HepG2 (cell line): ENCODE data around the gene CCDC30. TPM values are rescaled to one million over a fixed set of nuclear protein-coding genes. Genes with fewer than 3 reads are reported as not detected.

Experiments used
- CEBPG ChIP-seq: IDR thresholded peaks from 2 replicates; pipeline ENCODE4 v1.6.1; 2016
- GPBP1L1 ChIP-seq: sonication (generic); formaldehyde crosslinking; IDR thresholded peaks from 2 replicates; pipeline ENCODE4 v1.5.0; 2020; ENCODE audit warnings: mild to moderate bottlenecking, missing genetic modification reagents
- HMG20A ChIP-seq: IDR thresholded peaks from 2 replicates; pipeline ENCODE4 v1.6.1; 2016; ENCODE audit warnings: borderline replicate concordance
- HMGXB3 ChIP-seq: sonication (generic); formaldehyde crosslinking; IDR thresholded peaks from 2 replicates; pipeline ENCODE4 v1.4.0; 2020; ENCODE audit warnings: missing genetic modification reagents, borderline replicate concordance
- MLX ChIP-seq: IDR thresholded peaks from 2 replicates; pipeline ENCODE4 v1.6.1; 2016
- MXI1 ChIP-seq: IDR thresholded peaks from 3 replicates; pipeline ENCODE4 v1.6.1; 2012; ENCODE audit warnings: low read depth, low read length, inconsistent platforms, borderline replicate concordance
- PITX1 ChIP-seq: sonication (generic); formaldehyde crosslinking; IDR thresholded peaks from 2 replicates; pipeline ENCODE4 v1.5.1; 2020; ENCODE audit warnings: mild to moderate bottlenecking, missing genetic modification reagents
- RBFOX2 ChIP-seq: fragments of 200-400 bp; formaldehyde crosslinking; IDR thresholded peaks from 2 replicates; pipeline ENCODE4 v1.6.1; 2017; ENCODE audit warnings: low read depth, mild to moderate bottlenecking, low read length
- SUZ12 ChIP-seq: fragments of 150-350 bp; IDR thresholded peaks from 2 replicates; pipeline ENCODE4 v1.6.1; 2014; ENCODE audit warnings: low read depth, low read length
- TBP ChIP-seq: sonication (generic); formaldehyde crosslinking; IDR thresholded peaks from 2 replicates; pipeline ENCODE4 v1.5.0; 2020; ENCODE audit warnings: missing genetic modification reagents
- THYN1 ChIP-seq: sonication (generic); formaldehyde crosslinking; IDR thresholded peaks from 2 replicates; pipeline ENCODE4 v1.8.1; 2023; ENCODE audit warnings: low read depth, mild to moderate bottlenecking, moderate library complexity, missing genetic modification reagents, borderline replicate concordance
- ZFP36 ChIP-seq: fragments of 150-350 bp; IDR thresholded peaks from 2 replicates; pipeline ENCODE4 v1.6.1; 2018; ENCODE audit warnings: borderline replicate concordance, low read length, low read depth; ENCODE audit not compliant: partially characterized antibody
- ZNF142 ChIP-seq: sonication (generic); formaldehyde crosslinking; IDR thresholded peaks from 2 replicates; pipeline ENCODE4 v1.4.0; 2020; ENCODE audit warnings: missing genetic modification reagents
- ZNF253 ChIP-seq: sonication (generic); formaldehyde crosslinking; IDR thresholded peaks from 2 replicates; pipeline ENCODE4 v1.8.0; 2022; ENCODE audit warnings: mild to moderate bottlenecking, missing genetic modification reagents, borderline replicate concordance
- ZNF263 ChIP-seq: sonication (generic); formaldehyde crosslinking; IDR thresholded peaks from 2 replicates; pipeline ENCODE4 v1.4.0; 2020; ENCODE audit warnings: missing genetic modification reagents
- ZNF891 ChIP-seq: sonication (generic); formaldehyde crosslinking; IDR thresholded peaks from 2 replicates; pipeline ENCODE4 v1.5.0; 2020; ENCODE audit warnings: mild to moderate bottlenecking, missing genetic modification reagents
- polyA plus RNA-seq, 8 experiments: library from polyadenylated mRNA; depleted of rRNA in 3 of 8; stranded (reverse) in 7 of 8; unstranded in 1 of 8; fragments of >200 nt; fragmentation: Illumina TruSeq in 4 of 8; extraction: Trizol in 4 of 8; gene quantifications; 2 replicates each; pipeline versions ENCODE4 v1.2.1 to v1.2.3, GENCODE V29; 2011 to 2016; ENCODE audit warnings: low read depth in 4 of 8, missing spikeins in 1 of 8, mixed read lengths in 1 of 8; ENCODE audit not compliant: insufficient read depth in 1 of 8
- total RNA-seq, 5 experiments: library from RNA; depleted of rRNA; stranded (reverse); fragments of >200 nt; fragmentation: Illumina TruSeq; extraction: Trizol; gene quantifications; 2 replicates each; pipeline ENCODE4 v1.2.3, GENCODE V29; 2016; ENCODE audit warnings: low read depth in 1 of 5

Gene CCDC30
- total and polyA plus RNA-seq, 2 of the 13 experiments (the other 11 are each of a cell fraction or from before 2014, with no cell fraction given), result 0.25 to 0.77 TPM

DNA sequence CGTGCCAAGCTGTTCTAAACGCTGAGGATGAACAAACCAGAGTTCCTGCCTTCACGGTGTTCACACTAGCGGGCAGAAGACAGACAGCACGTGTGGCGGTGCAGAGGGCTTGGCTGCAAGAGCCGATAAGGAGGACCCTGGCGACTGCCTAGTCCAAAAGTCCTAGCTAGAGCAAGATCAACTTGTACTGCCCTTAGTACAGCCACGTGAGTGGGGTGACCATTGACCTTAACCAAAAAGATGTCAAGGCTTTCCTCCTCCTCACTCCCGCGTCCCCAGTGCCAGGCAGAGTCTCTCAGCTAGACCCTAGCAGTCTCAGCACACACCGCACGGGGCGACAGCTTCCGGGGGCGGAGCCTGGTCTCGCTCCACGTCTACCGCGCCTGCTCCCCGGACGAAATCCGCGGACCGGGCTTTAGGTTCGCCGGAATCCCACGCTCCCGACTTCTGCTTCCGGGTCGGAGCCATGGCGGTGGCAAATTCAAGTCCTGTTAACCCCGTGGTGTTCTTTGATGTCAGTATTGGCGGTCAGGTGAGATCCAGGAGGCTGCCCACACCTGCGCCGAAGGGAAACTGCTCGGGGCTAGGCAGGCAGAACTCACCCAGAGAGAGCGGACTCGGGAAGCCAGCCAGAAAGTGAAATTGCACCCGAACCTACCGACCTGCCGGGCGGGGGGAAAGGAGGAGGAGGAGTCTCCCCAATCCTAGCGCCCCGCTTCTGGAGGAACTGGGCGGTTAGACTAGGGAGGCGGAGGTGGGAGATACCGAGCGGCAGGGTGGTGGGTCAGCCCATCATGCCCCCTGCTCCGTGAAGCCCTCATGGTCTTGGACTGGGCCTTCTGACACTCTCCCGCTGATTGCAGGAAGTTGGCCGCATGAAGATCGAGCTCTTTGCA lies 195.1 kb downstream of the CCDC30 start, which contains the start of gene PPIH (continued):
- TF ChIP-seq ZNF142 (CRISPR knock-in tag), result no peak
- TF ChIP-seq ZNF891 (CRISPR knock-in tag), result peak; percentile 83
- TF ChIP-seq GPBP1L1 (CRISPR knock-in tag), result no peak
- TF ChIP-seq PITX1 (CRISPR knock-in tag), result peak; percentile 76; the same call in 1 of the 2 replicates
- no peak for TF ChIP-seq ZFP36
- TF ChIP-seq RBFOX2, result peak; percentile 79
- TF ChIP-seq SUZ12, result no peak
- TF ChIP-seq ZNF253 (CRISPR knock-in tag), result peak; percentile 54; the same call in 1 of the 2 replicates
- 0 out of 2 replicates have a peak, but pooled peaks have one; percentile 48 for TF ChIP-seq ZNF263 (CRISPR knock-in tag)
- peak; percentile 53; the same call in 1 of the 2 replicates for TF ChIP-seq MLX (CRISPR knock-in tag)
- no peak; the same call in none of the 2 replicates for TF ChIP-seq HMGXB3 (CRISPR knock-in tag)
- no peak for TF ChIP-seq TBP (CRISPR knock-in tag)
- peak; percentile 91 for TF ChIP-seq MXI1
- 0 out of 2 replicates have a peak, but pooled peaks have one; percentile 5 for TF ChIP-seq CEBPG (CRISPR knock-in tag)
- TF ChIP-seq THYN1 (CRISPR knock-in tag), result no peak; the same call in 1 of the 2 replicates
- no peak for TF ChIP-seq HMG20A (CRISPR knock-in tag)
